Astrocyte (in vitro differentiated cells and primary cell): ENCODE measurements around the gene CLEC3B. TPM values are rescaled to one million over a fixed set of nuclear protein-coding genes. Genes with fewer than 3 reads are reported as not detected.

ENCODE experiments used
- DNase-seq: peaks from one replicate; pipeline ENCODE4 v3.0.0-alpha.2; 2010; ENCODE audit warnings: low read depth
- FAIRE-seq: peaks from 2 replicates; lab custom pipeline; 2011; peaks lifted over from hg19 to GRCh38; lab: Jason Lieb, UNC
- H2AFZ ChIP-seq: 2 replicates; pipeline ENCODE4 v1.6.0; 2012; ENCODE audit warnings: low read depth, low read length, inconsistent platforms
- H3K27ac ChIP-seq: 2 replicates; pipeline ENCODE4 v1.5.1; 2011; ENCODE audit warnings: low read depth, low read length, inconsistent platforms
- H3K27me3 ChIP-seq: 2 replicates; pipeline ENCODE4 v1.6.0; 2011; ENCODE audit warnings: low read length, inconsistent platforms; ENCODE audit not compliant: insufficient read depth
- H3K36me3 ChIP-seq: 2 replicates; pipeline ENCODE4 v1.5.1; 2011; ENCODE audit warnings: low read length, inconsistent platforms; ENCODE audit not compliant: insufficient read depth
- H3K4me1 ChIP-seq: 2 replicates; pipeline ENCODE4 v1.5.1; 2011; ENCODE audit warnings: low read length, inconsistent platforms; ENCODE audit not compliant: insufficient read depth
- H3K4me2 ChIP-seq: 2 replicates; pipeline ENCODE4 v1.6.0; 2012; ENCODE audit warnings: low read length, inconsistent platforms
- H3K4me3 ChIP-seq: 2 replicates; pipeline ENCODE4 v1.5.1; 2011; ENCODE audit warnings: low read depth, mild to moderate bottlenecking, low read length, inconsistent platforms; ENCODE audit not compliant: insufficient read depth
- H3K79me2 ChIP-seq: 2 replicates; pipeline ENCODE4 v1.6.0; 2012; ENCODE audit warnings: mild to moderate bottlenecking, low read length, inconsistent platforms; ENCODE audit not compliant: insufficient read depth
- H3K9ac ChIP-seq: 2 replicates; pipeline ENCODE4 v1.6.0; 2012; ENCODE audit warnings: mild to moderate bottlenecking, low read length, inconsistent platforms
- H3K9me3 ChIP-seq: 2 replicates; pipeline ENCODE4 v1.5.1; 2012; ENCODE audit warnings: low read depth, mild to moderate bottlenecking, low read length, inconsistent platforms; ENCODE audit not compliant: insufficient read depth
- H4K20me1 ChIP-seq: 2 replicates; pipeline ENCODE4 v1.6.0; 2012; ENCODE audit warnings: low read length, inconsistent platforms; ENCODE audit not compliant: insufficient read depth
- H3K27ac Mint-ChIP-seq: one replicate; pipeline ENCODE4 v1.8.0; 2021; ENCODE audit warnings: mild to moderate bottlenecking, mixed read lengths; ENCODE audit not compliant: unreplicated experiment
- H3K27me3 Mint-ChIP-seq: one replicate; pipeline ENCODE4 v1.8.0; 2021; ENCODE audit warnings: low read depth, mixed read lengths; ENCODE audit not compliant: unreplicated experiment
- H3K36me3 Mint-ChIP-seq: one replicate; pipeline ENCODE4 v1.8.0; 2021; ENCODE audit warnings: low read depth, mixed read lengths; ENCODE audit not compliant: unreplicated experiment
- H3K4me1 Mint-ChIP-seq: one replicate; pipeline ENCODE4 v1.8.0; 2021; ENCODE audit warnings: low read depth, mixed read lengths; ENCODE audit not compliant: unreplicated experiment
- H3K4me3 Mint-ChIP-seq: one replicate; pipeline ENCODE4 v1.8.0; 2021; ENCODE audit warnings: mild to moderate bottlenecking, moderate library complexity, mixed read lengths; ENCODE audit not compliant: unreplicated experiment
- H3K9me3 Mint-ChIP-seq: one replicate; pipeline ENCODE4 v1.8.0; 2021; ENCODE audit warnings: mild to moderate bottlenecking, mixed read lengths; ENCODE audit not compliant: unreplicated experiment
- EZH2 ChIP-seq: IDR thresholded peaks from 2 replicates; pipeline ENCODE4 v1.6.1; 2012; ENCODE audit warnings: mild to moderate bottlenecking, low read length, inconsistent platforms; ENCODE audit not compliant: insufficient read depth
- total RNA-seq: library from RNA; stranded (reverse); gene quantifications from 2 replicates; pipeline ENCODE4 v1.2.1, GENCODE V29; 2021
- TF ChIP-seq, protein P1 (sequence below): IDR thresholded peaks from 2 replicates; pipeline ENCODE4 v1.5.1; 2011; ENCODE audit warnings: low read depth, mild to moderate bottlenecking, inconsistent platforms, low read length, moderate library complexity; ENCODE audit not compliant: insufficient read depth

The CLEC3B gene
- total RNA-seq, 1 donor from 2014 or later = 0.32 TPM

DNA sequence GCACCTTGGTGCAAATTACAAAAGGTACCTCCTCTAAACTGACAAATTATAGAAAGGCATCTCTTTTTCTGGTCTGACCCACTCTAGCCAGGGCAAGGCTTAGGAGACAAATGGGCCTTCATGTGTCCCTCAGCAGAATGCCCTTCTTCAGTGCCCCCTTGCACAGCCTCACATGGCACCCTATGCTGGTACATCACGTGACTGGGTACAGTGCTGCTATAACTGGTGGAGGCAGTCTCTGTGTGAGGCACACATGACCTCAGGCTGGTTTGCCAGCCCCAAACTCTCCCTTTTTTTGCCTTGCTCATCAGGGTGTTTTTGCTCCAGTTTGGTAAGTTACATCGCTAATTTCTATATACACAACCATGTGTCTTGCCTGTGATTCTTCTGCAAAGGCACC lies 3.1 kb downstream of the CLEC3B start:
- Histone ChIP-seq H4K20me1 (no peaks in the 10 kb centered on the region), H3K9ac (no peak overlapping the region), H3K79me2 (no peaks in the 10 kb centered on the region), H3K4me3 (no peak overlapping the region), H3K27ac (peak overlapping the region; percentile 17), H3K27me3 (no peaks in the 10 kb centered on the region), H3K4me1 (peaks cover 30% of the 10 kb centered on the region), H3K4me2 (no peak overlapping the region), H3K9me3 (no peaks in the 10 kb centered on the region), H2AFZ (no peak overlapping the region), H3K36me3 (no peaks in the 10 kb centered on the region)
- TF ChIP-seq, protein P1, sequence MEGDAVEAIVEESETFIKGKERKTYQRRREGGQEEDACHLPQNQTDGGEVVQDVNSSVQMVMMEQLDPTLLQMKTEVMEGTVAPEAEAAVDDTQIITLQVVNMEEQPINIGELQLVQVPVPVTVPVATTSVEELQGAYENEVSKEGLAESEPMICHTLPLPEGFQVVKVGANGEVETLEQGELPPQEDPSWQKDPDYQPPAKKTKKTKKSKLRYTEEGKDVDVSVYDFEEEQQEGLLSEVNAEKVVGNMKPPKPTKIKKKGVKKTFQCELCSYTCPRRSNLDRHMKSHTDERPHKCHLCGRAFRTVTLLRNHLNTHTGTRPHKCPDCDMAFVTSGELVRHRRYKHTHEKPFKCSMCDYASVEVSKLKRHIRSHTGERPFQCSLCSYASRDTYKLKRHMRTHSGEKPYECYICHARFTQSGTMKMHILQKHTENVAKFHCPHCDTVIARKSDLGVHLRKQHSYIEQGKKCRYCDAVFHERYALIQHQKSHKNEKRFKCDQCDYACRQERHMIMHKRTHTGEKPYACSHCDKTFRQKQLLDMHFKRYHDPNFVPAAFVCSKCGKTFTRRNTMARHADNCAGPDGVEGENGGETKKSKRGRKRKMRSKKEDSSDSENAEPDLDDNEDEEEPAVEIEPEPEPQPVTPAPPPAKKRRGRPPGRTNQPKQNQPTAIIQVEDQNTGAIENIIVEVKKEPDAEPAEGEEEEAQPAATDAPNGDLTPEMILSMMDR = no peak
- no peak for TF ChIP-seq EZH2
- Mint-ChIP-seq H3K4me3 (no peak overlapping the region), H3K27ac (no peak overlapping the region), H3K27me3 (peaks cover 37% of the 10 kb centered on the region), H3K36me3 (peaks cover 6% of the 10 kb centered on the region), H3K9me3 (peaks cover 3% of the 10 kb centered on the region), H3K4me1 (peaks cover 9% of the 10 kb centered on the region)
- FAIRE-seq (no peak), DNase-seq (no peak)

- H3K36me3 Mint-ChIP-seq = peaks cover 6% of the 10 kb centered on the region
- FAIRE-seq (peak; percentile 43), DNase-seq (peak; percentile 81)
- peaks cover 28% of the 10 kb centered on the region for H3K4me1 ChIP-seq
- no peak overlapping the region for H3K4me3 ChIP-seq
- no peaks in the 10 kb centered on the region for H3K36me3 ChIP-seq
- no peak overlapping the region for H3K4me3 Mint-ChIP-seq
- peak overlapping the region; percentile 17 for H3K27ac ChIP-seq
- no peak overlapping the region for H3K27ac Mint-ChIP-seq
- H3K9ac ChIP-seq = no peak overlapping the region
- no peak overlapping the region for H2AFZ ChIP-seq
- no peaks in the 10 kb centered on the region for H3K79me2 ChIP-seq
- H3K27me3 ChIP-seq = no peaks in the 10 kb centered on the region
- peak overlapping the region; percentile 32 for H3K4me2 ChIP-seq
- H3K4me1 Mint-ChIP-seq = peaks cover 13% of the 10 kb centered on the region
- H3K27me3 Mint-ChIP-seq = peaks cover 41% of the 10 kb centered on the region
- no peak for TF ChIP-seq EZH2
- TF ChIP-seq, protein P1 = no peak
- H3K9me3 Mint-ChIP-seq = peaks cover 3% of the 10 kb centered on the region
- no peaks in the 10 kb centered on the region for H3K9me3 ChIP-seq
- no peaks in the 10 kb centered on the region for H4K20me1 ChIP-seq
Observed at GRCh38 chr3:45029661-45030060, 3.6 kb downstream of the CLEC3B start.

DNA sequence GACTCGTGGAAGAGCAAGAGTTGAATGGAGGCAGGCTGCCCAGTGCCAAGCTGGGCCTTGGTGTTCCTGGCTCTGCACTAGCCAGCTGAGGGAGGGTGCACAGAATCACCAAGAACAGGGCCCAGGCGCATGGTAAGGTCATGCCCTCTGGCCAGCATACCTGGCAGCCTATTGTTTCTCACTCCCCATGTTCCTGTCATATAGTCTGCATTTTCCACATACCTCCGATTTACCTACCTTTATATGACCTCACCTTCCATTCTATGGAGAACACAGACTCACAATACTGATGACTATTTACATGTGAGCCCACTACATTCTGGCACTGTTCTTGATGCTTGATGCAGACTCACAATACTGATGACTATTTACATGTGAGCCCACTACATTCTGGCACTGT lies 5.4 kb downstream of the CLEC3B start:
- no peak overlapping the region for H3K4me3 Mint-ChIP-seq

More for the DNA sequence above, 5.4 kb downstream of the CLEC3B start:
- Mint-ChIP-seq H3K9me3 (peaks cover 3% of the 10 kb centered on the region), H3K27ac (no peak overlapping the region), H3K27me3 (peaks cover 51% of the 10 kb centered on the region), H3K36me3 (peaks cover 6% of the 10 kb centered on the region), H3K4me1 (peaks cover 19% of the 10 kb centered on the region)
- no peak overlapping the region for H3K27ac ChIP-seq
- H3K4me3 ChIP-seq = no peak overlapping the region
- H3K27me3 ChIP-seq = peaks cover 2% of the 10 kb centered on the region
- no peaks in the 10 kb centered on the region for H3K36me3 ChIP-seq
- no peak for FAIRE-seq
- H3K79me2 ChIP-seq = no peaks in the 10 kb centered on the region
- H2AFZ ChIP-seq = no peak overlapping the region
- TF ChIP-seq, protein P1 = no peak
- TF ChIP-seq EZH2 = no peak
- no peak overlapping the region for H3K9ac ChIP-seq
- no peaks in the 10 kb centered on the region for H3K9me3 ChIP-seq
- no peaks in the 10 kb centered on the region for H4K20me1 ChIP-seq
- no peak overlapping the region for H3K4me2 ChIP-seq
- H3K4me1 ChIP-seq = peaks cover 16% of the 10 kb centered on the region
- no peak for DNase-seq
